ENCODE results near the gene PLCB3.

GRCh38 chr11:64317961-64318765 lies 66.8 kb downstream of the PLCB3 start, which contains the start of gene PRDX5:
- TF ChIP-seq CTCF (IDR thresholded peaks at IDR 0.05; ENCODE audit: insufficient read depth, low read depth, low read length) (no peak), EZH2 (IDR thresholded peaks at IDR 0.05; ENCODE audit: insufficient read depth, low read length) (no peak)

Measured in astrocyte (in vitro differentiated cells and primary cell).